T1000 (cell line): ENCODE measurements around the gene SLIT1.

ENCODE experiments used
- DNase-seq: peaks from one replicate; lab custom pipeline; 2025; ENCODE audit warnings: mixed read lengths; lab: John Stamatoyannopoulos, UW

Gene SLIT1

DNA sequence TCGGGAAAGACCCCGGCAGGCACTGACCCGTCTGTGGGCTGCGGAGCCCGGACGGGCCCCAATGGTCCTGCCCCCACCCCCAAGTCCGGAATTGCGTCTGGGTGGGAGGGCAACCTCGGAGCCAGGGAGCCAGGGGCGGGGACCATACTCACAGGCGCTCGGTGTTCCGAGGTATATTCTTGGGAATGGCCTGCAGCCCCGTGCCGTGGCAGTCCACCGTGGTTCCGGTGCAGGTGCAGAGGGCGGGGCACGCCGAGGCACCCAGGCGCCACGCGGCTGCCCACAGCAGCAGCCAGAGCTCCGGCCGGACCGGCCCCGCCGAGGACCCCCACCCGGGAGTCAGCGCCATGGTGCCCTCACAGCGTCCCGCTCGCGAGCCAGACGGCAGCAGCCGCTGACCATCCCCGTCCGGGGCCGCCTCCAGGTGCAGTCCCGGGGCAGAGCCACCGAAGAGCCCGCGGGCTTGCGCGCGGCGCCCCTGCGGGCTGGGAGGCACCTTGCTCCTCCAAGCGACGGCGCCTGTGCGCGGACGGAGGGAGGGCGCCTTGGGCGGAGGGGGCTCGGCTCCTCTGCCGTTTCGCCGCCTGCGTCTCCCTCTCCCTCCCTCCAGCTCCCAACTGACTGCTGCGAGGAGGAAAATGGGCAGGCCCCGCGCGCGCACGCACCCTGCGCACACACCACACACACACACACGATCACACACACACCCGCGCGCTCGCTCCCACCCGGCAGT is at the start of gene SLIT1:
Gene SLIT1 (minus strand): TSS at position 634 of the 733 bp plus-strand sequence. CDS start 285 bp downstream, at position 349.
- DNase-seq: no peak

DNA sequence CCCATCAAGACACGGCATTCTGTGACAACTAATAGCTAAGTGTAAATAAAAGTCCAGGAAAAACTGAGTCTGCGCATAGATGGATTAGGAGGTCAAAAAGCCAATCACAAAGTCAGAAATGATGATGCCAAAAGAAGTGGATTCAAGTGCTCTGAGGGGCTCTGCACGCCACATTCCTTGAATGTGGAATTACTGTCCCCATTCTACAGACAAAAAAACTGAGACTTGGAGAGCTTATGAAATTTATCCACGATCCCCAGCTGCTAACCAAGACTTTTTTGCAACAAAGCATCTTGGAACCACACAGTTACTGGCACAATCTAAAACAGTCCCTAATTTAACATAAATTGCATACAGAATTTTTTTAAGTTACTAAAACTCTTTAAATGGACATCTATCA is 49.6 kb upstream of the SLIT1 start:
- no peak for DNase-seq

DNA sequence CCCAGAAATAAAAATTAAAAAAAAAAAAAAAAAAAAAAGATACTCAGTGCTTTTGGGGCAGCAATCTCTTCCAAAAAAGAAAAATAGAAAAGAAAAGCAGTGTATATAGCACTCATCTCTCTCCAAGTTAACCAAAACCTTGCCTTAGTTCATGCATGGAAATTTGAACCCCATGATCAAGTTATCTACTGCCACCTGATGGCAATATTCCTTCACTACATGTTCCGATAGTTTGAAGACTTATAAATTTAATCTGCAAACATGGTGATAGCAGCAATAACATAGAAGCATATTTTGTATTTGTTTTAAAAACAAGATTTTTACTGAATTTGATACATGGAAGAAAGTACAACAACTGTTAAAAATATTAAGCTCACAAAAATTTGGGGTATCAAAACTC is 48.6 kb upstream of the SLIT1 start:
- DNase-seq: no peak

DNA sequence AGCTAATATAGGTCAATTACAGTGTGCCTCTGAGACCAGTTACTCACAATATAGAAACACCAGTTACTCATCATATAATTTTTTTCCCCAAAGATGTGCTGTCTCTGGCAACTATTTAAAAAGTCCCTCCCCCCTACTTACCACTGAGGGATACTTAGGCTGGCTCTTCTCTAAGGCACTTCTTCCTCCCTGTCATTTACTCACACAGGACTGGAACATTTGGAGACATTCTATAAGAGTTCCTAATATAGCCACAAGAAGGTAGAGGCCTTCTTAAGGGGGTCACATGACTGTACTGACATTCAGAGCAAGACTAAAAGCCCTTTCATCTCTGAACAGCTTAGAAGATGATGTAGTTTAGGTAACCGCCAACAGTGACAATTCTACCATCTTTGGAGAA is 44.4 kb upstream of the SLIT1 start:
- DNase-seq: no peak

DNA sequence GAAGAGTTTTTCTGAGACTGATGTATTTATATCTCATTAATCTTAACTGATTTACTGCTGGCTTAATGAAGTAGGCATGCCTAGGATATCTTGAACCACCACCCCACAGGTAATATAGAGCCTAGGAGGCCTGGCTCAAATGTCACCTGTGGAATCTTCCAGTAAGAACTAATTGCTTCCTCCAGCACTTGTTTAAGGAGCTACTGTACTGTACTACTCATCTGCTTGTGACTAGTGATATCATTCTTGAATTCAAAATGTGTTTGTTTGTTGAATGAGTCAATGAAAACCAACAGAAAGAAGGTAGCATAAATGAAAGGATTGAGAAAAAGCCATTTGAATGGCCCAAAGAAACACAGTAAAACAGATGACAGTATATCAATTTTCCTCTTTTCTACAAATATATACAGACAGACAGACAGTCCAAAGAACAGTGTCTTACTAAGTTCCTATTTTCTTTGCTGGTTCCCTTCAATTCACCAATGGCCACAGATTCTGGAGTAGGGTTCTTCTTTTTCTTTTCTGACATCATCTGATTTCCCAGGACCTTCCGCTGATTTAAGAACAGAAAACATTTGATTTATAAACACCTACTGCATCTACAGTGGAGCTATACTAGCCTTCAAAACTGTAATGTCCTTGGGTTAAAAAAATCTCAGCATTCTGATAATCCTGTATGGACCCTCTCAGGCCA is 43.7 kb upstream of the SLIT1 start:
- DNase-seq: no peak

DNA sequence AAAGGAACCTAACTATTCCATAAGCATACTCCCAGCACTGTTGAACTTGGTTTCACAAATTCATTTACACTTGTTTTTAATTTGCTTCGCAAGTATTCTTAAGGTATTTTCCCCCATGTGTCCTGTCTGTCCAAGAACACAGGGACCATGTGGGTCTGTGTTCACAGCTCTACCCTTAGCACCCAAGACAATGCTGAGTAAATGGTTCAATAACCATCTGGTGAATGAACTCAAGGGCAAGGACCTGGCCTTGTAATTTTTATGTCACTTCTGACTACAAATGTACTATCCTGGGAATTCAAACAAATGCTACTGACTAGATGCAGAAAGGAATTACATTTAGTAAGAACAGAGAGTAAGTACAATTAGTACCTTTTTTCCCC is 43.0 kb upstream of the SLIT1 start:
- no peak for DNase-seq

DNA sequence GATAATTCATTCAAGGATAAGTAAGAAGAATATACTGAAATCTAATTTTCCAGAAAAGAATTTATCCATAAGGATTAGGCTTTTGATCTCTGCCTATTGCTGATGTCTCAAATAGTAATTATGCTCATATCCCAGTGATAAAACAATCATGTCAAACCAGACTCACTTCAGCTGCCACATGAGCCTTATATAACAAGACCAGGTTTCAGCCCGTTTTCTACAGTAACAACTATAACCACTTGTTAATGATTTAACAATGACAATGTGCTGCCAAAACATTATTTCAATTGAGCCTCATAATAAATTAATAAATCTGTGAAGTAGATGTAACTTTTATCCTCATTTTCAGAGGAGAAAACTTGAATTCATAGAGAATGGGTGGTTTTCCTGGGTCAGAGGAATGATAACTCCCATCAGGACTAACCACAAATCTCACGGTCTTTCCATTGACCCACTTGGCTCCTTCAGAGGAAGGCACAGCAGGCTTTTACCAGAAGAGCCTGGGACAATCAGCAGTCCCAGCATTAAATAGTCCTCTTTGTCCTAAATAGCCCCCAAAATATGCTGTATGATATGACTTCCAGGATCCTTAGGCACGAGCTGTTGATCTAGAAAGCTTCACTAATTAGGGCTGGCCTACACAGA is 42.5 kb upstream of the SLIT1 start:
- no peak for DNase-seq

DNA sequence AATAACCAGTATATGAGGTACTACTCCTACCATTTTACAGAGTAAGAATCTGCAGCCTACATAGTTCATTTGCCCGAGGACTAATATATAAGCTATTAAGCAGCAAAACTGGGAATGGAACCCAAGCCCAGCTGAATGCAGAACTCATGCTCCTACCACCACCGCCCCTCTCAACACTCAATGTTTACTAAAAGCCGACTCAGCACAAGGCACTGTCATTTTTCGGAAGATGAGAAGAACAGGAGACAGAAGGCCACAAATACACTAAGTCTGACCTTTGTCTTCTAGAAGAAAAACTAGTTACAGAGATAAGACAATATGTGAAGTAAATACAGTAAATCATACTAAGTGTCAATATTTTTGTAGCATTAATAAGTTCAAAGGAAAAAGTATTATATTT is 40.6 kb upstream of the SLIT1 start:
- DNase-seq: no peak

DNA sequence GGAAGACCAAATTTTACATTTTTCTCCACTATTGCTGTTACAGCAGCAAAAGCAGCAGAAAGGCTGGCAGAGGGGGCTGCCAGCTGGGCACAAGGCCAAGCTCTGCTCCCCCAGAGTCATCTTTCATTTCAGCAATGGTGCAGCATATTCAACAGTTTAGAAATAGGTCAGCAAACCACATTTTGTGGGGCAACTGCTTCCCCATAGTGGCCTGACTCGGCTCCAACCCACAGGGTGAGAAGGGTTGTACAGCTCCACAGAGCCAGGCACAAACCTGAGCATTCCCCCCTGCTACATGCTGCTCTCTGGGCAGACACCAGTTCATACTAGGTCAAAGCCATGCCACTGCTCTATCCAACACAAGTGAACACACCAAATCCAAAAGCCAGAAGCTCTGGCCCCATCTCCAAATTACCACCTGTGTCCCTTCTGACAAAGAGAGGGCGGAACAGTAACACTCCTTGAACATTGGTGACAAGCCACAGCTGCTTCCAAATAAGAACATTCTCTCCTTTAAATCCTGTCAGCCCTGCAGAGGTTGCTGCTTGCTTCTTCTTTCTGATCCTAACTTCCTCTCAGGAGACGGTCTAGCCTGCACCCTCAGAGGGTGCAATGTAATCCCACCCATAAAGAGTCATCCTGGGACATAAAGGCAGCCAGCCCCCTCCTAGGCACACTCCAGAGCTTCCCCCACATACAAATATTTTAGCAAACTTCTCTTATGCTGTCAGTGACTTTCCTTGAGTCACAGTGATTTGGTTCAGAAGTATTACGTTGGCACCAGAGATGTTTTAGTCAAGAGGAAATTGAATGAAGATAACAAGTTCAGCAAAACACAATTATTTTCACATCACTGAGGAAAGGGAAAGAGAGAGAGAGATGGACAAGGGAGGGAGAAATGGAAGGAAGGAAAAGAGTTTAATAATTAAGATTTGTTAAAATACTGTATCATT is 39.0 kb upstream of the SLIT1 start:
- no peak for DNase-seq

DNA sequence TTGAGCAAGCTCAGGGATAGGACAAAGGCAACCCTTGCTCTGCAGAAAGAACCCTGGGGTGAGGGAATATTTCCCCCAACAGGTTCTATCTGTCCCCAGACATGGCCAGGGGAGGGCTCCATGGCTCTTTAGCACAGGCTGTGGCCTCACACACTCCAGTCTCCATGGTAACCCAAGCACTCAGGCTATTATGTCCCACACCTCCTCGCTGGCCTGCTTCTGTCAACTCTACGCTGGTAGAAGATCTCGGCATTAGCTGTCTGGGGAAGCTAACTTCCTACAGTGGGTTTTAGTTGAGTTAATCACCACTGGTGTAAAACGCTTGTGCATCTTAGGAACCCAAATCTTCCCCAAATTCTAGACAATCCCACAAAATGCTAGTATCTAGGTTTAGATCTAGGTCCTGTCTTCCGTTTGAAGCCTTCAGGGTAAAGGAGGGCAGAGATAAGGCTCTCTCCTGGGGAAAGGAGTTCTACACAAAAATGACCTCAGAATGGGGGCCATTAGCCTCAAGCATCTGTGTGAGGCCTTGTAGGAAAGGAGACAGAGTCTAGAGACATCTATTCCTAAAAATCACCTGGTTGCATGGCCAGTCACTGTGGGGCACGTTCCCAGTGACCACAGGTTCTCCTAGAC is 36.7 kb upstream of the SLIT1 start:
- no peak for DNase-seq

DNA sequence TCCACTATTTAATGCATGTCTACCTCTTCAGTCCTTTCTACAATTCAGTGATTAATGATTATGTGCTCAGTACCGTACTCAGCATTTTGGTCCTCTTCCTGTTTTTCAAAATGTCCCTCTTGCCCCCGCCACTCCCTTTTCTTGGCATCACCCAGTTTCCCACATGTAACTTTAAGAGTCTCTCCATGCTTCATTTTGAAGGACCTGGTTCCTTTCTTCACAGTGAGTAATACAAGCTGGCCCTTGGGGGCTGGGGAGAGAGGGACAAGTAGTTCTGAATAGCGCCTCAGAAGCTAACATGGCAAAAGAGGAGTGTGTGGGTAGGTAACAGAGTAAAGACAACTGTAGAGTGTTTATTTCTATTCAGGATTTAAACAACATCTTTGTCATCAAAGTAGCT is 34.6 kb upstream of the SLIT1 start:
- no peak for DNase-seq

DNA sequence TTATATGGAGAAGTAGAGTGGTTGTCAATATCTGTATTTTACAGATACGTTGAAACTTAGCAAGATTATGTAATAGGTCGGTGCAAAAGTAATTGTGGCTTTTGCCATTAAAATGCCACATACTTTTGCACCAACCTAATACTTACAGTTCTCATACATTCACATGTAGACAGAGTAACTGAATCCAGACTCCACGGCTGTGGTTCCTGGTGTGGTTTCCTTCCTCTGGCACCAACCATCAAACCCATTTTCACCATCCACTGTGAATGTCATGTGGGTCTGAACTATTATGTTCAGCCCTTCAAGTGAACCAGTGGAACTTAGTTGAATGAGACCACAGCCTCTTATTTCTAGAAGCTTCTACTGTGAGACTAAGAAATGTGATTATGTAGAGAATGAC is 31.5 kb upstream of the SLIT1 start:
- DNase-seq: no peak

DNA sequence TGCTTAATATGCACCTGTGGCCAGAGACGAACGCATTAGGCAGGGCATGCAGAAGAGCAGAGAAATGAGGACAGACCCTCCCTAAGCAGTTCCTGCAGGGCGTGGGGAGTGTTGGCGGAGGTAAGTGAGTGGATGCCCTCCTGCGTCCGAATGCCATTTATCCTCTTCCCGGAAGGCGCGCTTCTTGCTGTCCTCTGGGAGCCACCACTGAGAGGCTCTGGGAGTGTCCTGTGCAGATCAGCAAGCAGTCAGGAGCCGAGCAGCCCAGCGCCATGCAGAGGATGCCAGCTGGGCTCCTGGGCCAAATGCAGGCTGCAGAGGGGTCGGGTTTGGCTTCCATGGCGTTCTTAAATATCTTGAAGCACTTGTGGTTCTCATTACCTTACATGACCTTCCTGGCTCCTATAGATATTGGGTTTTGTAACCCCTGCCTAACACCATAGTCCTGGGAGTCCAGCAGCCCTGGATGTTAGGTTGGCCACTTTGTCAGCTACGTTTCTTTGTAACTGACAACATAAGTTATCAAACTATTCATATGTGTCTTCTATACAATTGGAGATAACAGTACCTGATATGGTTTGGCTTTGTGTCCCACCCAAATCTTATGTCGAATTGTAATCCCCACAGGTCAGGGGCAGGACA is 30.0 kb upstream of the SLIT1 start:
- no peak for DNase-seq

DNA sequence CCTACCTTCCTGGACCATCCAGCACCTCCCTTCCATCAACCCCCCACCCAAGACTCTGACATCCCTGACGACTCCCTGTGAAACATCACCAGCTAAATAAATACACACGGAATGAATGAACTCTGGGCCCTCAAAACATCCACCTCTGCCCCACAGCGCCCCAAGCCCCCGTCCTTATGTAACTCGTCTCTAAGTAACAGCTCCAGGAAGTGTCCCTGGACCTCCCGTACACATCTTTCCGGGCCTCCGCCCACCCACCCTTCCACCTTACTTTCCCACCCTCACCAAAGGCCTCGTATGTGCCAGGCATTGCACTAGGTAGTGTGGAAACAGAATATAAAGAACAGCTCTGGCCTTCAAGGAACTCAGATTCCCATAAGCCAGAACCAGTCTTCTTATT is 27.7 kb upstream of the SLIT1 start:
- DNase-seq: no peak

DNA sequence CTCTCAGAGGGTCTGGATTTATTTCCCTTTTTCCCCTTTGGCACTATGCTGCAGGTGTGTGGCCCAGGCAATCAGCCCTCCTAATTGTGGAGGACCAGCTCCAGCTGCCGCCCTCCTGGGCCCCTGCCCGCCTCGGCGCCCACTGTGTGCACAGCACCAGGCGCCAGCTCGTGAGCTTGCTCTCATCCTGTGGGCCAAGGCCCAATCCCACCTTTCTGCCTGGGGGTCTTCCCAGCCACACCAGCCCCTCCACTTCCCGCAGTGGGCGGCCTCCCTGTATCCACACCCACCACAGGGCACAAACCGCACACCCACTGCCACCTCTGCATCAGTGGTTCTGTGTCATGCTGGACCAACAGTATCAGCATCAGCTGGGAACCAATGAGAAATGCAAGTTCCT is 25.5 kb upstream of the SLIT1 start:
- no peak for DNase-seq

DNA sequence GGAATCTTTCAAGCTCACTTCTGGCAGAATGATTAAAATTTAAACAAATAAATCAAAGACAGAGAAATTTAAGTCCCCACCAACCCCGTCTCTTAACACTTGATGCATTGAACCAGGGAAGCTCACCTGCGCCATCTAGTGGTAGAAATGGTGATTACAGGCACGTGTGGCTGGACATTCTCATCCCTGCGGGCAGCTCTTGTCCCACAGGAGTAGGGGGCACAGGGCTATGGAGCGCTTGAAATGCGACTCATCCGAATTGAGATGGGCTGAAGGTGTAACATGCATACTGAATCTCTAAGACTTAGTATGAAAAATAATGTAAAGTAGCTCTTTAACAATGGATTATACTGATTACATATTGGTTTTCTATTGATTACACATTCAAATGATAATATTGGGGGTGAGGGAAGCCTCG is 24.8 kb upstream of the SLIT1 start:
- peak; percentile 58 for DNase-seq

DNA sequence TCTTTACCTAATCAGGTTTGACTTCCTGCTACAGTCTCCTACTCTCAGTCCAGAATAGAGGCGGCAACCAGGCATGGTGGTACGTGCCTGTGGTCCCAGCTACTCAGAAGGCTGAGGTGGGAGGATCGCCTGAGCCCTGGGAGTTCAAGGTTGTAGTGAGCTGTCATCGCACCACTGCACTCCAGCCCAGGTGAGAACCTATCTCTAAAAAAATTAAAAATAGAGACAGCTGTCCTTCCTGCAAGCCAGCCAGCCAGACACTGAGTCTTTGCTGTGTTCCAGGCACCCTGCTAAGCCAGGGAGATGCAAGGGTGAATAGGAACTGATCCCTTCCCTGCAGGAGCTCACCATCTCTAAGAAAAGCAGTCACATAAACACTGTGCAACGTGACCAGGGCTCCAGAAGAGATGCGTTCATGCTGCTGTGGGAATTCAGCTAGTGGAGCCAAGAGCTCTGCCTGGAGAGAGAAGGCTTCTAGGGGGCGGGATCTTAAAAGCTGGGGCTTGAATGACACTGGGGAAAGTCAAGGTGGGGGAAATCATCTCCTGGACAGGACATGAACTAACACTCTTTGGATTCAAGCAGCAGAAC is 22.1 kb upstream of the SLIT1 start:
- no peak for DNase-seq

DNA sequence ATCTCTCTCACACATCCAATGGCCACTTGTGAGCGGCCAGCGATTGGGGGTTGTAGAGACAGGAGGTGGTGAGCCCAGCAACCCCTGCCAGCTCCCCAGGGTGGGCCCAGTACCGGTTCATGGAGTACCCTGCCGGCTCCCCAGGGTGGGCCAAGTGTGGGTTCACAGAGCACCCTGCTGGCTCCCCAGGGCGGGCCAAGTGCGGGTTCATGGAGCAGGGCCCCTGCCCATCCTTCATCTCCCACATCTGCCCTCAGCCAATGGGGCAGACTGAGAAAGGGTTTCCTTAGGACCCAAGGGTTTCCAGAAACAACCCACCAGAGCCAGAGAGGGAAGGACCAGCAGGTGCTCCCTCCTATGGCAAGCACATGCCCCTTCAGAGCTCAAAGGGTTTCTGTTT is 21.4 kb upstream of the SLIT1 start:
- no peak for DNase-seq

DNA sequence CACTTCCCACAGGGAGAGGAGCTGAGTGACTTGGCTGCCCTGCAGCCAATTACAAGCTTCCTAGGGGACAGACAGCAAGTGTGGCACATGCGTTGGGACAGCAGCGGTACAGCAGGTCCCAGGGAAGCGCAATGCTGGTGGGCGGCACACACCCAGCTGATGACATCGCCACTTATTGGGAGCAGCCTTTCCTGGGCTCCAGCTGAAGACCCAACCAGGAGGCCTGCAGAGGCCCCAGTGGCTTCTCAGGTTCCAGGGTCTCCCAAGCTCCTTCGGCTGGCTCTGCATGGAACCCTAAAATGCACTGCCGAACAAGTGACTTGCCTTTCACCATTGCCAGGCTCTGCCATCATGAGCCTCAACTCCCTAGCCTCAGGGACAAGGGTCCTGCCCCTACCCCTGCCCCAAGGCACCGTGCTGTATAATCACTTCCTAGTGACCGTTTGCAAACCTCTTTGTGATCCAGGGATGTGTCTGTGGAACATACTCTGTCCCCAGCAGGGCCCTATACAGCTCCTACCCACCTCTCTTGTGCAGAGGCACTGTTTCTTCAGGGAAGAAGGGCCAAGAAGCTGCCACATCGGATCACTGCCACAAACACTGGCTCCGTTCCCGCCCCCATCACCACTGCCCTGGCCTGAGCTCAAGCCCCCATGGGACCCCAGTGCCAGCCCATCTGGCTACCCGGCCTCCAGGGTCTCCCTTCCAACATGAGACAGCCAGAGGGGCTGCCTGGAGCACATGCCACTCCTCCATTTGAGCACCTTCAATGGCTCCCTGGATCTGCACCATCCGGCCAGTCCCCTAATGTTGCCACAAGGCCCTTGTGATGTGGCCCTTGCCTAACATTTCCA is 19.3 kb upstream of the SLIT1 start:
- DNase-seq: no peak

DNA sequence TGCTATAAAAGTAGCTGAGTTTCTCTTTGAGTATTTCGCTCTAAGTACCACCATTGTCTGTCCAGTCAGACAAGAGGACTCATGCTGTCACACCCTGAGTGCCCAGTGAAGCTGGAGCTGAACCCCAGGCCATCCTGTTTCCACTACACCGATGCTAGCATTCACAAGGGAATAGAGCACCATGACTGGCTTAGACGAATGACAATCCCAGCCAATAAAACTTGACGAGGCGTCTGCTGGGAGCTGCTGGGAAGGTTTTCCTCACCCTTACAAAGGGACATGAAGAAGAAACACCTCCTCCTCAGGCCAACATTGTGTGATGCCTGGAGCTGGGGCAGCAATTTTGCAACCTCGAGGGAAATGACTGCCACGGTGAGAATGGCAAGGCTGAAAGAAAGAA is 17.5 kb upstream of the SLIT1 start:
- DNase-seq: no peak
